Pancreas (tissue), 10 donors: Measurements from ENCODE around the gene BDP1. TPM values are rescaled to one million over a fixed set of nuclear protein-coding genes. Genes with fewer than 3 reads are reported as not detected.
"Not testable (repeated sequence)": the region's sequence is repeated elsewhere in the genome, so short reads cannot be mapped to it uniquely, and the experiment has no call there.

Experiments
- ATAC-seq, 4 donors: fragments of 200-7000 bp; cut with Tn5 transposase; one replicate each; pipeline versions ENCODE4 v1.8.0 to v1.9.1; 2020; ENCODE audit warnings: mild to moderate bottlenecking in 4 of 4, moderate library complexity in 4 of 4
- DNase-seq, 6 donors: peaks; one replicate each; pipeline ENCODE4 v3.0.0-alpha.2; 2020
- FAIRE-seq: peaks from 2 replicates; lab custom pipeline; 2012; peaks lifted over from hg19 to GRCh38; lab: Jason Lieb, UNC
- H3K27ac ChIP-seq, 4 donors: fragments of 200-600 bp; sonication (generic); 1 replicate in 3 of 4; 2 replicates in 1 of 4; pipeline versions ENCODE4 v1.5.0 to v1.8.0; 2020
- H3K27me3 ChIP-seq, 4 donors: fragments of 200-600 bp; one replicate each; pipeline ENCODE4 v1.8.0; 2021
- H3K36me3 ChIP-seq, 3 donors: fragments of 200-600 bp; sonication (generic) in 1 of 3; one replicate each; pipeline versions ENCODE4 v1.5.0 to v1.8.0; 2020 to 2021
- H3K4me1 ChIP-seq, 3 donors: fragments of 200-600 bp; one replicate each; pipeline ENCODE4 v1.8.0; 2021
- H3K4me3 ChIP-seq, 4 donors: fragments of 200-600 bp; sonication (generic) in 2 of 4; one replicate each; pipeline versions ENCODE4 v1.5.0 to v1.8.0; 2020 to 2021
- H3K9me3 ChIP-seq, 4 donors: fragments of 200-600 bp; one replicate each; pipeline ENCODE4 v1.8.0; 2021
- WGBS, 2 donors: extraction: QIAGEN DNeasy Blood & Tissue Kit; methylation state at CpG; one replicate each; pipeline ENCODE4 v1.1.7; 2013; 5-methylcytosine and 5-hydroxymethylcytosine counted together
- intact Hi-C, 3 donors: fragments of 100-400 bp; cut with DNase I; formaldehyde crosslinking; loops; one replicate each; pipeline versions ENCODE4 v1.11.1 to v1.14.2; 2022
- polyA plus RNA-seq, 2 donors: library from polyadenylated mRNA; stranded (reverse); fragments of 200-250 nt; gene quantifications; one replicate each; pipeline ENCODE4 v1.2.3, GENCODE V29; 2013
- total RNA-seq, 6 donors: library from RNA; stranded (reverse); fragmentation: NEBNext Ultra II Directional in 4 of 6; extraction: Animal tissue kit (Norgen Biotek cat#: 25700) in 4 of 6; gene quantifications; one replicate each; pipeline versions ENCODE4 v1.2.1 to v1.2.4, GENCODE V29; 2021 to 2023
- TF ChIP-seq, protein P1 (sequence below), 4 donors: fragments of 200-600 bp; sonication (generic) in 3 of 4; IDR thresholded peaks; one replicate each; pipeline versions ENCODE4 v1.5.0 to v1.8.0; 2021; ENCODE audit warnings: antibody characterized with exemption in 4 of 4
- donor health status: healthy with polysubstance abuse.
- donor health status: DM: no; HTN: no; CAD: no; lungs with moderate emphysema.
- donor health status: DM: no; HTN: no; CAD: no.
- donor health status: control.
- donor health status: control.
- donor health status: Bipolar disorder and iron deficiency.
- donor health status: DM: yes; HTN: yes; CAD: no.
- donor health status: DM: no; HTN: no; CAD: no.
- donor health status: DM: no; HTN: no; CAD: no.
- donor health status: DM: yes; HTN: yes; CAD: no.

The BDP1 gene
- total and polyA plus RNA-seq, 8 donors, result 7.0 to 13.7 (median 8.2) TPM

GRCh38 chr5:71576241-71576640 is 120.8 kb downstream of the BDP1 start:
- WGBS, 2 donors, result 97 to 99% methylated on average over 3 of the region's 3 CpGs
- H3K9me3 ChIP-seq, result no peaks in the 10 kb centered on the region
- FAIRE-seq (no peak), DNase-seq (no peak), ATAC-seq (no peak)
- H3K27me3 ChIP-seq, result no peaks in the 10 kb centered on the region
- no peak overlapping the region for H3K4me3 ChIP-seq
- H3K27ac ChIP-seq, result no peak overlapping the region
- H3K36me3 ChIP-seq, result no peaks in the 10 kb centered on the region
- TF ChIP-seq, protein P1, sequence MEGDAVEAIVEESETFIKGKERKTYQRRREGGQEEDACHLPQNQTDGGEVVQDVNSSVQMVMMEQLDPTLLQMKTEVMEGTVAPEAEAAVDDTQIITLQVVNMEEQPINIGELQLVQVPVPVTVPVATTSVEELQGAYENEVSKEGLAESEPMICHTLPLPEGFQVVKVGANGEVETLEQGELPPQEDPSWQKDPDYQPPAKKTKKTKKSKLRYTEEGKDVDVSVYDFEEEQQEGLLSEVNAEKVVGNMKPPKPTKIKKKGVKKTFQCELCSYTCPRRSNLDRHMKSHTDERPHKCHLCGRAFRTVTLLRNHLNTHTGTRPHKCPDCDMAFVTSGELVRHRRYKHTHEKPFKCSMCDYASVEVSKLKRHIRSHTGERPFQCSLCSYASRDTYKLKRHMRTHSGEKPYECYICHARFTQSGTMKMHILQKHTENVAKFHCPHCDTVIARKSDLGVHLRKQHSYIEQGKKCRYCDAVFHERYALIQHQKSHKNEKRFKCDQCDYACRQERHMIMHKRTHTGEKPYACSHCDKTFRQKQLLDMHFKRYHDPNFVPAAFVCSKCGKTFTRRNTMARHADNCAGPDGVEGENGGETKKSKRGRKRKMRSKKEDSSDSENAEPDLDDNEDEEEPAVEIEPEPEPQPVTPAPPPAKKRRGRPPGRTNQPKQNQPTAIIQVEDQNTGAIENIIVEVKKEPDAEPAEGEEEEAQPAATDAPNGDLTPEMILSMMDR (IDR thresholded peaks at IDR 0.05), result no peak
- no peaks in the 10 kb centered on the region for H3K4me1 ChIP-seq
- intact Hi-C loops, result no loop called here

DNA sequence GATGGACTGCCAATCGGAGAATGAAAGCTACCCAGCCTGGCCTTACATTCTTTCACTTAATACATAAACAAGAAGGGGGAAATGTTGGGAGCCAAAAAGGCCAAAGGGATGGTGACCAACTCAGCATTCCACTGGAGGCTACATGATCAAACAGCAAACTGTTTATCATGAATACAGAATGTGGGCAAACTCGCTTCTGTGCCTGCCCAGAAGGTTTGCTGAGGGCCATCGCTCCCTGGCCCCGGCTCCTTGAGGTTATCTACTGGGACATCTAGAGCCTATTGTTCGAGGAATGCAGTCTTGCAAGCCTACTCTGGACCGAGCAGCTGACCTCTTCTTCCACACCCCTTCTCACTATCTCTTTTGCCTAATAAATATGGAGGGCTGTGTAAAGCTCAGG is 122.4 kb downstream of the BDP1 start:
- H3K4me3 ChIP-seq, ATAC-seq, DNase-seq, H3K36me3 ChIP-seq, FAIRE-seq, intact Hi-C loops, H3K27me3 ChIP-seq, H3K9me3 ChIP-seq, H3K4me1 ChIP-seq, H3K27ac ChIP-seq: not testable (repeated sequence)
- WGBS, 2 donors, result 86 to 96% methylated on average over 6 of the region's 6 CpGs

GRCh38 chr5:71582945-71583584 is 127.6 kb downstream of the BDP1 start:
- Histone ChIP-seq H3K4me3 (no peak overlapping the region), H3K9me3 (no peaks in the 10 kb centered on the region), H3K27ac (no peak overlapping the region), H3K36me3 (no peaks in the 10 kb centered on the region), H3K27me3 (no peaks in the 10 kb centered on the region), H3K4me1 (no peaks in the 10 kb centered on the region)
- WGBS, 2 donors, result 77 to 80% methylated on average over 4 of the region's 4 CpGs
- no peak for DNase-seq
- TF ChIP-seq, protein P1 (IDR thresholded peaks at IDR 0.05), result no peak
- intact Hi-C loops, result no loop called here
- no peak for FAIRE-seq
- no peak for ATAC-seq

DNA sequence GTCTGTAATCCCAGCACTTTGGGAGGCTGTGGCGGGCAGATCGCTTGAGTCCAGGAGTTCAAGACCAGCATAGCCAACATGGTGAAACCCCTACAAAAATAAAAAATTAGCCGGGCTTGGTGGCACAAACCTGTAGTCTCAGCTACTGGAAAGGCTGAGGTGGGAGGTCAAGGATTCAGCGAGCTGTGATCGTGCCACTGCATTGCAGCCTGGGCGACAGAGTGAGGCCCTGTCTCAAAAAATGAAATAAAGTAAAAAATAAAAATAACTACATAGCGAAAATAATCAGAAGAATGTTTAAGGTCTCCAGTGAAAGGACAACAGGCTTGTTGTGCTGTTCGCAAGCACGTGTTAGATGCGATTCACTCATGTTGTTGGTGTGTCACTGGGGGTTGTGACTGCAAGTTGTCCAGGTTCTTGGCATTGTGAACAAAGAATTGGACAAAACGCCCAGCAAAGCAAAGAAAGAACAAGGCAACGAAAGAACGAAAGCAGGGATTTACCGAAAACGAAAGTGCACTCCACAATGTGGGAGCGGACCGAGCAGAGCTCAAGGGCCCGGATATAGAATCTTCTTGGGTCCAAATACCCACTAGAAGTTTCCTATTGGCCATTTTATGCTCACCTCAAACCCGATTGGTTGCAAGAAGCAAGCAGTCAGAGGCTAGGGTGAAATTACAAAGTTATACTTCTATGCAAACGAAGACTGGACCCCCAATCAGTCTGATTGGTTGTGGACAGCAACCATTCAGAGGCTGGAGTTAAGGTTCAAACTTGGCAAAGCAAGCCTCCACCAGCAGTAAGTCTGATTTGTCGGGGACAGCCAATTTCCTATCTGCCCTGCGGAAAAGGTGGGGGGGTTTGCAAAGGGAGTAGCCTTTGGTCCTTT is 130.8 kb downstream of the BDP1 start:
- 84 to 86% methylated on average over 22 of the region's 22 CpGs for WGBS, 2 donors
- Histone ChIP-seq H3K9me3 (no peaks in the 10 kb centered on the region), H3K36me3 (no peaks in the 10 kb centered on the region), H3K4me1 (peaks cover 0 to 12% (median 0%) of the 10 kb centered on the region in 3 donors), H3K27me3 (no peaks in the 10 kb centered on the region), H3K27ac (peak overlapping the region; percentile 81 to 91 (median 84)), H3K4me3 (peak overlapping the region; percentile 47 to 76 (median 64))
- ATAC-seq, result no peak
- no peak for DNase-seq
- no peak for FAIRE-seq
- intact Hi-C loops, result no loop called here
- TF ChIP-seq, protein P1 (IDR thresholded peaks at IDR 0.05), result no peak

- WGBS, 2 donors, result 0% methylated on average over 55 to 56 of the region's 56 CpGs
- Histone ChIP-seq H3K27ac (peak within 1 kb of the TSS; percentile 81 to 91 (median 84)), H3K36me3 (no peaks in the 10 kb centered on the region), H3K4me3 (peak within 1 kb of the TSS; percentile 47 to 76 (median 64)), H3K9me3 (no peaks in the 10 kb centered on the region), H3K4me1 (peaks cover 0 to 12% (median 0%) of the 10 kb centered on the region in 3 donors), H3K27me3 (no peaks in the 10 kb centered on the region)
- DNase-seq (peak; percentile 96 to 99 (median 98)), ATAC-seq (peak; percentile 98 to 100 (median 99)), FAIRE-seq (no peak)
- TF ChIP-seq, protein P1 (IDR thresholded peaks at IDR 0.05), result no peak
- intact Hi-C loops, result no loop called here
These were observed 131.7 kb downstream of the BDP1 start, which contains the start of gene MCCC2 for GRCh38 chr5:71586941-71587765. MCCC2 (plus strand) TSS chr5:71587340; CDS start chr5:71587426, 86 bp downstream.
